ENCODE measurements around the gene RASGRF2.

- TF ChIP-seq POLR2A (IDR thresholded peaks at IDR 0.05) (no peak), EP300 (IDR thresholded peaks at IDR 0.05) (no peak)
- TF ChIP-seq, protein P1, sequence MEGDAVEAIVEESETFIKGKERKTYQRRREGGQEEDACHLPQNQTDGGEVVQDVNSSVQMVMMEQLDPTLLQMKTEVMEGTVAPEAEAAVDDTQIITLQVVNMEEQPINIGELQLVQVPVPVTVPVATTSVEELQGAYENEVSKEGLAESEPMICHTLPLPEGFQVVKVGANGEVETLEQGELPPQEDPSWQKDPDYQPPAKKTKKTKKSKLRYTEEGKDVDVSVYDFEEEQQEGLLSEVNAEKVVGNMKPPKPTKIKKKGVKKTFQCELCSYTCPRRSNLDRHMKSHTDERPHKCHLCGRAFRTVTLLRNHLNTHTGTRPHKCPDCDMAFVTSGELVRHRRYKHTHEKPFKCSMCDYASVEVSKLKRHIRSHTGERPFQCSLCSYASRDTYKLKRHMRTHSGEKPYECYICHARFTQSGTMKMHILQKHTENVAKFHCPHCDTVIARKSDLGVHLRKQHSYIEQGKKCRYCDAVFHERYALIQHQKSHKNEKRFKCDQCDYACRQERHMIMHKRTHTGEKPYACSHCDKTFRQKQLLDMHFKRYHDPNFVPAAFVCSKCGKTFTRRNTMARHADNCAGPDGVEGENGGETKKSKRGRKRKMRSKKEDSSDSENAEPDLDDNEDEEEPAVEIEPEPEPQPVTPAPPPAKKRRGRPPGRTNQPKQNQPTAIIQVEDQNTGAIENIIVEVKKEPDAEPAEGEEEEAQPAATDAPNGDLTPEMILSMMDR (IDR thresholded peaks at IDR 0.05) = no peak
Measured at GRCh38 chr5:81044868-81045267, 84.7 kb downstream of the RASGRF2 start.
